PC-9 (cell line): ENCODE data around the gene SLC39A3. TPM values are rescaled to one million over a fixed set of nuclear protein-coding genes. Genes with fewer than 3 reads are reported as not detected.

Source experiments
- BruUV-seq: library from RNA; stranded (reverse); fragments of 400-500 nt; replicated peaks from 2 replicates; lab custom pipeline; 2021; lab: Mats Ljungman, UMichigan
- CTCF ChIA-PET: fragments of 300-600 bp; sonication (Branson Sonifier 250); formaldehyde crosslinking; loops from one replicate; lab custom pipeline; 2022; ENCODE audit warnings: antibody characterized with exemption; lab: Charles Lee
- POLR2A ChIA-PET: fragments of 300-600 bp; sonication (Branson Sonifier 250); formaldehyde crosslinking; loops from one replicate; lab custom pipeline; 2022; ENCODE audit warnings: antibody characterized with exemption; ENCODE audit not compliant: unreplicated experiment; lab: Charles Lee
- DNase-seq, 2 experiments: peaks; one replicate each; pipeline versions ENCODE4 v3.0.0 to v3.0.0-alpha.2; 2015 to 2022; ENCODE audit warnings: mixed read lengths in 1 of 2
- H2AFZ ChIP-seq: fragments of 200-600 bp; sonication (generic); 2 replicates; pipeline ENCODE4 v1.8.1; 2017; ENCODE audit warnings: antibody characterized with exemption
- H3F3A ChIP-seq: fragments of 200-600 bp; sonication (generic); 2 replicates; pipeline ENCODE4 v1.8.1; 2017; ENCODE audit warnings: antibody characterized with exemption, mild to moderate bottlenecking, low read depth; ENCODE audit not compliant: insufficient read depth
- H3K27ac ChIP-seq: fragments of 200-600 bp; sonication (generic); 2 replicates; pipeline ENCODE4 v1.6.1; 2016; ENCODE audit warnings: mixed run types
- H3K27me3 ChIP-seq: fragments of 200-600 bp; sonication (generic); 2 replicates; pipeline ENCODE4 v1.6.1; 2016; ENCODE audit warnings: low read depth, mixed run types; ENCODE audit not compliant: insufficient read depth
- H3K36me3 ChIP-seq: fragments of 200-600 bp; sonication (generic); 2 replicates; pipeline ENCODE4 v1.6.1; 2016; ENCODE audit warnings: low read depth, mixed run types
- H3K4me1 ChIP-seq: fragments of 200-600 bp; sonication (generic); replicated peaks from 2 replicates; pipeline ENCODE4 v1.6.1; 2016; ENCODE audit warnings: mixed run types; ENCODE audit not compliant: insufficient read depth
- H3K4me2 ChIP-seq: fragments of 200-600 bp; sonication (generic); 2 replicates; pipeline ENCODE4 v1.6.1; 2017; ENCODE audit warnings: mixed run types
- H3K4me3 ChIP-seq: fragments of 200-600 bp; sonication (generic); 2 replicates; pipeline ENCODE4 v1.6.1; 2016; ENCODE audit warnings: mixed run types
- H3K79me2 ChIP-seq: fragments of 200-600 bp; sonication (generic); 2 replicates; pipeline ENCODE4 v1.6.1; 2017; ENCODE audit warnings: low read depth, mixed run types
- H3K9me2 ChIP-seq: fragments of 200-600 bp; sonication (generic); 2 replicates; pipeline ENCODE4 v1.8.1; 2017; ENCODE audit warnings: mild to moderate bottlenecking; ENCODE audit not compliant: insufficient read depth
- H3K9me3 ChIP-seq: fragments of 200-600 bp; sonication (generic); 2 replicates; pipeline ENCODE4 v1.8.1; 2016; ENCODE audit warnings: low read depth; ENCODE audit not compliant: insufficient read depth
- H4K20me1 ChIP-seq: fragments of 200-600 bp; sonication (generic); 2 replicates; pipeline ENCODE4 v1.8.1; 2017; ENCODE audit not compliant: insufficient read depth
- EZH2 ChIP-seq: fragments of 200-600 bp; sonication (generic); IDR thresholded peaks from 2 replicates; pipeline ENCODE4 v1.8.0; 2017; ENCODE audit warnings: antibody characterized with exemption, low read depth
- intact Hi-C: fragments of 100-400 bp; cut with micrococcal nuclease; formaldehyde crosslinking; loops from one replicate; pipeline ENCODE4 v1.10.0; 2022; ENCODE audit not compliant: unreplicated experiment
- total RNA-seq: library from RNA; stranded (reverse); gene quantifications from 2 replicates; pipeline ENCODE4 v1.2.3, GENCODE V29; 2021
- TF ChIP-seq, protein P1 (sequence below): fragments of 200-600 bp; sonication (generic); conservative IDR thresholded peaks from 2 replicates; pipeline ENCODE4 v1.6.1; 2017; ENCODE audit warnings: mixed run types, antibody characterized with exemption, mild to moderate bottlenecking, moderate library complexity

Gene SLC39A3
- total RNA-seq, 1 experiment from 2014 or later: 21.6 TPM

DNA sequence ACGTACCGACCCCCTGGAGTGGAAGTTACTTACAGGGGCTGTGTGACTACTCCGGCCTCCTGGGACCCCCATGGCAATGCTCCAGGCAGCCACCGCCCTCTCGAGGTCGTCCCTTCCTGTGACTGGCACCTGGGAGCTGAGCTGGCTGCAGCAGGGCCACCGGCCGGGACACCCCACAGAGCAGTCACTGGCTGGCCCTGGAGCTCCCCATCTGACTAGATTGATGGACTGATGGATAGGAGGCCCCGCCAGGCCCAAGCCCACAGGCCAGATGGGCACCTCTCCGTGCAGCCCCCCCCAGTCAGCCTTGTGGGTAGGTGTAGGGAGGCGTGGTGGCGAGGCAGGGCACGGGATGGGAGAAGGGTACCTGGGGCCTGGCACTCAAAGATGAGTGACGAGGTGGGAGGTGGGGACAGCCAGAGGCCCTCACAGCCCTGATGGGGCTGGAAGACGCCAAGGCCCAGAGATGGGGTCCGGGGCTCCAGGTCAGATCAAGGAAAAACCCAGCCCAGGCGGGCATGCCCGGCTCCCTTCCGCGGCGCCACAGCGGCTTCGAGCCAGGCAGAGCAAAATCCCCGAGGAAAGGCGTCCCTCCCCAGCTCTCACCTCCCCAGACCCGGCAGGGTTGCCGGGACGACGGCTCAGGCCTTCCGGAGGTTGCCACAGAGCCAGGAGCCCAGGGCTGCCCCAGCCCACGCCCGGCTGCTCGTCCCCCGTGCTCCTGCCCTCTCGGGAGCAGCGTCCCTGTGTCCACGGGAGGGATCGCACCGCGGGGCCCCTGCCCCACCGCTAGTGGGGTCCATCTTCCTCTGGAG is 8.4 kb downstream of the SLC39A3 start:
- no TSS peak for BruUV-seq
- CTCF ChIA-PET: no interaction called here
- H3K27ac ChIP-seq: no peak overlapping the region
- H3K4me1 ChIP-seq: peaks cover 16% of the 10 kb centered on the region; the same call in 1 of the 2 replicates
- no peaks in the 10 kb centered on the region for H3K36me3 ChIP-seq
- POLR2A ChIA-PET: no interaction called here
- H3K27me3 ChIP-seq: no peaks in the 10 kb centered on the region
- H4K20me1 ChIP-seq: no peaks in the 10 kb centered on the region
- no peak overlapping the region for H3K4me2 ChIP-seq
- TF ChIP-seq EZH2: no peak
- intact Hi-C loops: no loop called here
- H3K9me3 ChIP-seq: no peaks in the 10 kb centered on the region
- no peak for DNase-seq
- H3K79me2 ChIP-seq: no peaks in the 10 kb centered on the region
- H3K4me3 ChIP-seq: no peak overlapping the region
- H3F3A ChIP-seq: peaks cover 8% of the 10 kb centered on the region; the same call in 1 of the 2 replicates
- no peak overlapping the region for H2AFZ ChIP-seq
- H3K9me2 ChIP-seq: no peaks in the 10 kb centered on the region

DNA sequence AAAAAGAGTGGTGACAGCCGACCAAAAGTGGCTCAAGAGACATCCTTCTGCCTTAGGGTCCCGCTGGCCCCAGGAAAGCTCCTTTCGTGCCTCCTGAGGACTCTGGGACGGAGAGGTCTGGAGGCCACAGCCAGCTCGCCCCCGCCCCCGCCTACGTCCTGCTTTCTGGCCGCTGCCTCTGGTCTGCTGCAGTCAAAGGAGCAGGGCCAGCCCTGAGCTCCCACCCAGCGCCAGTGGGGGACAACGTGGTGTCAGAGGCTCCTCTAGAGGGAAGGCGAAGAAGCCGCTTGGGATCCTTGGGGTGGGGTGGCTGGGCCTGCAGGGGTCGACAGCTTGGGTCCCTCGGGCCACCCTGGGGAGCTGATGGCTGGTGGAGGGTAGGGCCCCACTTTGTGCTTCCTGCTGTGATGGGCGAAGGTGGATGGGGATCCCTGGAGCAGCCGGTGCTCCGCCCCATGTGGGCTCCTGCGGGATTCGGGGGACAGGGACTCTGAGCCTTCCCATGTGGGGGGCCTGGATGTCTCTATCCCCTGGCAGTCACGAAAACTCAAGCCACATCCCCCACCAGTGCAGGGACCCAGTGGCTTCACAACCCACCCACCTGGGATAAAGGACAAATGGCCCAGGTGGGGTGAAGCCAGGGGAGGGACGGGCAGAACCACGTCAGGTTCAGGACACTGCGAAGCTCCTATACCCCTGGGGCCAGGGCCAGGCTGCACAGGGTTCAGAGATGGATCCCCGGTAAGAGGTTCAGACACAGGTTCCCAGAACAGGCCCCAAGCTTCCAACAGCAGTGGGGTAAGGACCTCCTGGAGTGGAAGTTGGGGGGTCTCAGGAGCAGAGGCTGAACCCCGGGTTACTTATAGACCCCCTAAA is 9.6 kb downstream of the SLC39A3 start:
- no peak overlapping the region for H3K27ac ChIP-seq
- H3K4me2 ChIP-seq: no peak overlapping the region
- no peaks in the 10 kb centered on the region for H3K79me2 ChIP-seq
- H4K20me1 ChIP-seq: no peaks in the 10 kb centered on the region
- TF ChIP-seq, protein P1, sequence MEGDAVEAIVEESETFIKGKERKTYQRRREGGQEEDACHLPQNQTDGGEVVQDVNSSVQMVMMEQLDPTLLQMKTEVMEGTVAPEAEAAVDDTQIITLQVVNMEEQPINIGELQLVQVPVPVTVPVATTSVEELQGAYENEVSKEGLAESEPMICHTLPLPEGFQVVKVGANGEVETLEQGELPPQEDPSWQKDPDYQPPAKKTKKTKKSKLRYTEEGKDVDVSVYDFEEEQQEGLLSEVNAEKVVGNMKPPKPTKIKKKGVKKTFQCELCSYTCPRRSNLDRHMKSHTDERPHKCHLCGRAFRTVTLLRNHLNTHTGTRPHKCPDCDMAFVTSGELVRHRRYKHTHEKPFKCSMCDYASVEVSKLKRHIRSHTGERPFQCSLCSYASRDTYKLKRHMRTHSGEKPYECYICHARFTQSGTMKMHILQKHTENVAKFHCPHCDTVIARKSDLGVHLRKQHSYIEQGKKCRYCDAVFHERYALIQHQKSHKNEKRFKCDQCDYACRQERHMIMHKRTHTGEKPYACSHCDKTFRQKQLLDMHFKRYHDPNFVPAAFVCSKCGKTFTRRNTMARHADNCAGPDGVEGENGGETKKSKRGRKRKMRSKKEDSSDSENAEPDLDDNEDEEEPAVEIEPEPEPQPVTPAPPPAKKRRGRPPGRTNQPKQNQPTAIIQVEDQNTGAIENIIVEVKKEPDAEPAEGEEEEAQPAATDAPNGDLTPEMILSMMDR: no peak
- no peak for TF ChIP-seq EZH2
- no peaks in the 10 kb centered on the region for H3K9me2 ChIP-seq
- H3K4me1 ChIP-seq: peaks cover 18% of the 10 kb centered on the region; the same call in 1 of the 2 replicates
- H3F3A ChIP-seq: peaks cover 8% of the 10 kb centered on the region; the same call in 1 of the 2 replicates
- CTCF ChIA-PET: no interaction called here
- intact Hi-C loops: no loop called here
- H3K4me3 ChIP-seq: no peak overlapping the region
- BruUV-seq: no TSS peak
- H3K9me3 ChIP-seq: no peaks in the 10 kb centered on the region
- H2AFZ ChIP-seq: no peak overlapping the region
- DNase-seq: no peak
- POLR2A ChIA-PET: interaction anchor here (0.5 kb wide), 1 partner anchor 29 kb away, joined by 4 read pairs; no protein-coding TSS in a partner anchor
- no peaks in the 10 kb centered on the region for H3K36me3 ChIP-seq
- no peaks in the 10 kb centered on the region for H3K27me3 ChIP-seq

DNA sequence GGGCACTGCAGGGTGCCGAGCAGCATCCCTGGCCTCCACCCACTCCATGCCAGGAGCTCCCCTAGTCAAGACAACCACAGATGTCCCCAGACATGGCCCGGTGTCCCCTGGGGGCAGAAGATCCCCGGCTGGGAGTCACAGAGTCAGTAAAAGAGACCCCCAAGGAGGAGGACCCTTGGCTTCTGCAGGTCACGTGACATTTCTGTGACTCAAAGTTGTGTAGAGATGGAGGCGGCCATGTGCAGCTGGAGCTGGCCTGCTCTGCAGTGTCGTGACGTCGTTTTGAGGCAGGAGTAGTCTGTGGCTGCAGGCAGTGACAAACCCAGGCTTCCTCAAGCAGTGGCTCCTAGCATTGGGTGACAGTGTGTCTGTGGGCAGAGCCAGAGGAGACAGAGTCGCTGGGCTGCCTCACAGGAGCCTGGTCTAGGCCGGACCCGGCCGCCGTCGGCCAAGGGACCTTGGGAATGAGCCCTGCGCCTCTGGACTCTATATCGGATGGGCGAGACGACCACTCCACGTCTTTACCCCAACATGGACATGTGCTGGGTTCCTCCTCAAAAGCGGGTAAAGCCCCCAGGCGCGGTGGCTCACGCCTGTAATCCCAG is 10.9 kb downstream of the SLC39A3 start:
- no TSS peak for BruUV-seq
- Histone ChIP-seq H3K27me3 (no peaks in the 10 kb centered on the region), H3K4me2 (no peak overlapping the region), H3K9me3 (no peaks in the 10 kb centered on the region), H3K79me2 (no peaks in the 10 kb centered on the region), H3K4me1 (peaks cover 18% of the 10 kb centered on the region; the same call in 1 of the 2 replicates), H3F3A (peaks cover 8% of the 10 kb centered on the region; the same call in 1 of the 2 replicates), H3K9me2 (no peaks in the 10 kb centered on the region), H3K4me3 (no peak overlapping the region), H2AFZ (no peak overlapping the region), H4K20me1 (no peaks in the 10 kb centered on the region), H3K27ac (no peak overlapping the region), H3K36me3 (no peaks in the 10 kb centered on the region)
- intact Hi-C loops: no loop called here
- no peak for DNase-seq
- ChIA-PET POLR2A (no interaction called here), CTCF (no interaction called here)
- TF ChIP-seq, protein P1: no peak
- TF ChIP-seq EZH2: no peak
